Measurements from ENCODE around the gene PRR14.

GRCh38 chr16:30694926-30695693, 44.4 kb downstream of the PRR14 start:
- TF ChIP-seq POLR2AphosphoS5 (IDR thresholded peaks at IDR 0.05; ENCODE audit: low read depth): no peak
- TF ChIP-seq CTCF (IDR thresholded peaks at IDR 0.05; ENCODE audit: insufficient read depth, low read length): no peak
